Loucy (cell line): ENCODE data around the gene WSCD1.

Source experiments
- H2AFZ ChIP-seq: fragments of 200-600 bp; sonication (generic); 2 replicates; pipeline ENCODE4 v1.6.0; 2016; ENCODE audit warnings: antibody characterized with exemption, mild to moderate bottlenecking, low read length, moderate library complexity
- H3F3A ChIP-seq: fragments of 200-600 bp; 2 replicates; pipeline ENCODE4 v1.6.0; 2016; ENCODE audit warnings: antibody characterized with exemption, low read depth, mild to moderate bottlenecking
- H3K27me3 ChIP-seq: fragments of 200-600 bp; sonication (generic); 2 replicates; pipeline ENCODE4 v1.6.1; 2014; ENCODE audit warnings: low read length, mild to moderate bottlenecking; ENCODE audit not compliant: insufficient read depth, poor library complexity, severe bottlenecking
- H3K36me3 ChIP-seq: fragments of 200-600 bp; sonication (generic); 2 replicates; pipeline ENCODE4 v1.6.1; 2016; ENCODE audit warnings: low read length; ENCODE audit not compliant: insufficient read depth
- H3K4me1 ChIP-seq: fragments of 200-600 bp; sonication (generic); 2 replicates; pipeline ENCODE4 v1.5.1; 2014; ENCODE audit warnings: low read length, mild to moderate bottlenecking; ENCODE audit not compliant: insufficient read depth, poor library complexity, severe bottlenecking
- H3K4me2 ChIP-seq: fragments of 200-600 bp; sonication (generic); 2 replicates; pipeline ENCODE4 v1.6.0; 2014; ENCODE audit warnings: antibody characterized with exemption, low read length, low read depth, mild to moderate bottlenecking; ENCODE audit not compliant: poor library complexity, severe bottlenecking
- H3K4me3 ChIP-seq: fragments of 200-600 bp; sonication (generic); 2 replicates; pipeline ENCODE4 v1.5.1; 2014; ENCODE audit warnings: low read length, mild to moderate bottlenecking, mixed read lengths; ENCODE audit not compliant: poor library complexity, severe bottlenecking
- H3K79me2 ChIP-seq: fragments of 200-600 bp; sonication (generic); 2 replicates; pipeline ENCODE4 v1.6.1; 2014; ENCODE audit warnings: low read length; ENCODE audit not compliant: insufficient read depth
- H3K9ac ChIP-seq: fragments of 200-600 bp; sonication (generic); 2 replicates; pipeline ENCODE4 v1.6.0; 2014; ENCODE audit warnings: mild to moderate bottlenecking, low read depth, low read length, moderate library complexity; ENCODE audit not compliant: poor library complexity, severe bottlenecking
- H3K9me2 ChIP-seq: fragments of 200-600 bp; sonication (generic); replicated peaks from 2 replicates; pipeline ENCODE4 v1.6.1; 2016; ENCODE audit warnings: low read depth, low read length, mixed read lengths
- H3K9me3 ChIP-seq: fragments of 200-600 bp; sonication (generic); 2 replicates; pipeline ENCODE4 v1.6.1; 2014; ENCODE audit warnings: mild to moderate bottlenecking, antibody characterized with exemption, low read length, low read depth; ENCODE audit not compliant: insufficient read depth
- H4K20me1 ChIP-seq: fragments of 200-600 bp; sonication (generic); 2 replicates; pipeline ENCODE4 v1.6.0; 2014; ENCODE audit warnings: antibody characterized with exemption, low read length, mild to moderate bottlenecking; ENCODE audit not compliant: insufficient read depth, poor library complexity, severe bottlenecking
- CTCF ChIP-seq: fragments of 200-600 bp; sonication (generic); conservative IDR thresholded peaks from 2 replicates; pipeline ENCODE4 v1.5.1; 2014; ENCODE audit warnings: mild to moderate bottlenecking, antibody characterized with exemption, low read length
- EZH2phosphoT487 ChIP-seq: fragments of 200-600 bp; IDR thresholded peaks from 2 replicates; pipeline ENCODE4 v1.6.1; 2018; ENCODE audit warnings: antibody characterized with exemption, mild to moderate bottlenecking, moderate library complexity, borderline replicate concordance

WSCD1 gene

GRCh38 chr17:6101706-6102105, 31.5 kb downstream of the WSCD1 start:
- Histone ChIP-seq H3K27me3 (no peaks in the 10 kb centered on the region), H3K9ac (no peak overlapping the region), H3K9me2 (no peaks in the 10 kb centered on the region), H3K4me3 (no peak overlapping the region), H3K4me2 (no peak overlapping the region), H3F3A (no peaks in the 10 kb centered on the region), H3K9me3 (peaks cover 12% of the 10 kb centered on the region; the same call in 1 of the 2 replicates), H3K36me3 (no peaks in the 10 kb centered on the region), H2AFZ (no peak overlapping the region), H3K4me1 (no peaks in the 10 kb centered on the region), H3K79me2 (no peaks in the 10 kb centered on the region), H4K20me1 (no peaks in the 10 kb centered on the region)
- TF ChIP-seq CTCF (no peak), EZH2phosphoT487 (no peak)

GRCh38 chr17:6102615-6103014, 32.4 kb downstream of the WSCD1 start:
- H3K4me1 ChIP-seq: no peaks in the 10 kb centered on the region
- no peaks in the 10 kb centered on the region for H3K9me2 ChIP-seq
- H2AFZ ChIP-seq: no peak overlapping the region
- H3K27me3 ChIP-seq: no peaks in the 10 kb centered on the region
- no peaks in the 10 kb centered on the region for H3F3A ChIP-seq
- no peak for TF ChIP-seq CTCF
- no peak for TF ChIP-seq EZH2phosphoT487
- H4K20me1 ChIP-seq: no peaks in the 10 kb centered on the region
- no peaks in the 10 kb centered on the region for H3K36me3 ChIP-seq
- H3K9ac ChIP-seq: no peak overlapping the region
- no peak overlapping the region for H3K4me3 ChIP-seq
- peaks cover 7% of the 10 kb centered on the region; the same call in 1 of the 2 replicates for H3K9me3 ChIP-seq
- no peaks in the 10 kb centered on the region for H3K79me2 ChIP-seq
- no peak overlapping the region for H3K4me2 ChIP-seq

- no peak overlapping the region for H3K9ac ChIP-seq
These were observed 34.9 kb downstream of the WSCD1 start for GRCh38 chr17:6104956-6105648.

More at GRCh38 chr17:6104956-6105648, 34.9 kb downstream of the WSCD1 start:
- H3K4me2 ChIP-seq: no peak overlapping the region
- no peaks in the 10 kb centered on the region for H3K9me2 ChIP-seq
- H3K27me3 ChIP-seq: no peaks in the 10 kb centered on the region
- H3K79me2 ChIP-seq: no peaks in the 10 kb centered on the region
- no peaks in the 10 kb centered on the region for H3K4me1 ChIP-seq
- no peaks in the 10 kb centered on the region for H3F3A ChIP-seq
- H3K4me3 ChIP-seq: no peak overlapping the region
- TF ChIP-seq CTCF (no peak), EZH2phosphoT487 (no peak)
- H2AFZ ChIP-seq: no peak overlapping the region
- H4K20me1 ChIP-seq: no peaks in the 10 kb centered on the region
- no peaks in the 10 kb centered on the region for H3K36me3 ChIP-seq
- H3K9me3 ChIP-seq: peaks cover 3% of the 10 kb centered on the region; the same call in 1 of the 2 replicates
